Measurements from ENCODE around the gene EHHADH.
"Not testable (repeated sequence)": the region's sequence is repeated elsewhere in the genome, so short reads cannot be mapped to it uniquely, and the experiment has no call there.

EHHADH gene

DNA sequence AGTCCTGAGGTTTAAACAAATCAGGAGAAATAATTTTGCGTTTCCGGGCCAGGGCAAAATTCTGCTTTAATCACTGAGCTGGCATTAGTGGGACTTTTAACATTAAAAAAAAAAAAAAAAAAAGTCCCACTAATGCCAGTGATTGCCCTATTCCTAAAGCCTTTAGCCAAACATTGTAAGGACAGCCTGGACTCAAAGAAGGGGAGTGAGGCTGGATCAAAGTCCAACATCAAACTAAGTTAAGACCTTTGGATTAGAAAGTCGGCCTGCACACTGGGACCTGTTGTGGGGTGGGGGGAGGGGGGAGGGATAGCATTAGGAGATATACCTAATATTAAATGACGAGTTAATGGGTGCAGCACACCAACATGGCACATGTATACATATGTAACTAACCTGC lies 716 bp downstream of the EHHADH start:
- not testable (repeated sequence) for DNase-seq (ENCODE audit: low read depth, low spot score)

DNA sequence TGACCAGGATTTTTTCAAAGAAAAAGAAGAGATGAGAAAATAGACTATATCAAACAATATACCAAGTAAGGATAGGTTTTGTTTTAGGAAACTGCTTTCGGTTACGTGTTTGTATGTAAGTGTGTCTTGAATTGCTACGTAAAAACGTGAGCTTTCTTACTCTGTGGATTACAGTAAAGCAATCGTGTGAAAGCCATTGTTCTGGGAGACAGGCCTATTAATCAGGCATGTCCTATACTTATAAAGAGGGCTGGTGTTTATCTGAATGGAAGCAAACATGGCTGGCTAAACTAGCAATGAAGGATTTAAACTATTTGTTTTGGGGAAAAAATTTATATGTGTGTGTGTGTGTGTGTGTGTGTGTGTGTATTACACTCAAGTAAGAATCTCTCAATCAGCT lies 2.6 kb downstream of the EHHADH start:
- DNase-seq (ENCODE audit: low read depth, low spot score) = no peak

DNA sequence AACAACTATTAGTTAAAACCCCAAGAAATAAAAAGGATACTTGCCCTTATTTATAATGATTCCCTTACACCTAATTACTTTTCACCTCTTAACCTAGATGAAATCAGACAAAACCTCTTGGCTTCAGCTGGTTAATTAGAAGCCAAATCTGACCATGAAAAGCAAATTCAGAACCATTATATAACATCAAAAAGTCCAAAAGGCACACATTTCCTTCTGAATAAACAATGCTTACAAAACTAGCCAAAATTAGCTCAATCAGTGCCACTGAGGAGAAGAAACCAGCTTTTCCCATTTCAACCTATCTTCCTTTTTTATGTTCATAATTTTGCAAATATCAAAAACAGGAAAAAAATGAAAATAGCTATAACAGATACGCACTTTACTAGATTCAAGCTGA lies 3.2 kb downstream of the EHHADH start:
- no peak for DNase-seq (ENCODE audit: low read depth, low spot score)

DNA sequence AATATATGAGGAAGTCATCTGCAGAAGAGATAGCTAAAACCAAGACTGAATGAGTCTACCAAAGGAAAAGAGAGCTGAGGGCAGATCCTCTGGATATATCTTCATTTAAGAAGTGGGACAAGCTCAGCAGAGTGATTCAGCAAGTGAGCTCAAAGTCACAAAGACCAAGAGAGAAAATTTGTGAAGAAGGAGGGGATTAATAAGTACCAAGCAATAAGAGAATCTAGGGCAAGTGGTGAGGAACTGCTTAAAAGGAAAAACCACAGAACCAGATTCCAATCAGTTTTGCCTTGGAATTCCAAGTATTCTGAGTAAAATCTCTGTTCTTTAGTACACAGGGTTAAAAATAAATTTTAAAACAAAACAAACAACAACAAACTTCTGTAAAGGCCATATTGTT lies 3.6 kb downstream of the EHHADH start:
- DNase-seq (ENCODE audit: low read depth, low spot score) = no peak

DNA sequence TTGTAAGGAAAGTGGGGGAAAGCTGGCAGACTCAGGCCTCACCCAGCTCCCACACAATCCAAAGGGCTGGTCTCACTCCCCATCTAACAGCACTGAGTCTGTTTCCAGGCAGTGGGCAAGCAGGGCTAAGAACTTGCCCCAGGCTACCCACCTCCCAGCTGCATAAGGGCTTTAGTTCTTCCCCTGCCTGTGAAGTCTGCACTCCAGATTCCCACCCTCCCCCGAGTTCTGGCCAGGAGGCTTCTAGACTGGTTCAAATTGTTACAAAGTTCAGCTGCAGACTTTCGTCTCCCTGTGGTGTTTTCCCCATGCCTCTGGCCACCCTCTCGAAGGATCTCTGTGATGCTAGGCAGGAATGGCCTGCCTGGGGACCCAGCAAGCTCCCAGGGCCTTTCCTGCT lies 11.2 kb downstream of the EHHADH start:
- DNase-seq (ENCODE audit: low read depth, low spot score) = no peak

DNA sequence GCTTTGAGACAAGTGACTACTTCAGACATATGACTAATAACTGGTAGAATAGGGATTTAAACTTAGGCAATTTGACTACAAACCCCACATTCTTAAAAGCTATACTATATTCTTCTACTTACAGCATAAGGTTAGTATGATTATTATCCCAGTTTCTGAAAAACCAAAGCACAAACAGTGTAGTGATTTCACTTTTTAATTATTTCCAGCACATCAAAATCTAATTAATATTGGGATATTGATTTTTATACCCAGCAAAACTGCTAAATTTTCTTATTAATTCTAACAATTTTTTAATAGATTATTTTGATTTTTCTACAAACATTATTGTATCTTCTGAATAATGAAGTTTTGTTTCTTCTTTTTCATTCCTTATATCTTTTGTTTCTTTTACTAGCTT lies 16.9 kb downstream of the EHHADH start:
- no peak for DNase-seq (ENCODE audit: low read depth, low spot score)

DNA sequence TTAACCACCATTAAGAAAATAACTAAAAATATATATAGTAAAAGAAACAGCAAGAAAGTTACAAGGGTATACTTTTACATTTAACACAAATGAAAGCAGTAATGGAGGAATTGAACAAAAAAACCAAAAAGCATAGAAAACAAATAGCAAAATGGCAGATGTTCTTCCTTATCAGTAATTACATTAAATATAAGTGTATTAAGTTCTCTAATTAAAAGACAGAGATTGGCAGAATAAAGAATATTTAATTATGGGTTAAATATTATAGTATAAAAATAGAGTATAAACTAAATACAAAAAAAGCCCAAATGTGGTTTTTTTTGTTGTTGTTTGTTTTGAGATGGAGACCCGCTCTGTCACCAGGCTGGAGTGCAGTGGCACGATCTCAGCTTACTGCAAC lies 20.5 kb downstream of the EHHADH start:
- no peak for DNase-seq (ENCODE audit: low read depth, low spot score)

DNA sequence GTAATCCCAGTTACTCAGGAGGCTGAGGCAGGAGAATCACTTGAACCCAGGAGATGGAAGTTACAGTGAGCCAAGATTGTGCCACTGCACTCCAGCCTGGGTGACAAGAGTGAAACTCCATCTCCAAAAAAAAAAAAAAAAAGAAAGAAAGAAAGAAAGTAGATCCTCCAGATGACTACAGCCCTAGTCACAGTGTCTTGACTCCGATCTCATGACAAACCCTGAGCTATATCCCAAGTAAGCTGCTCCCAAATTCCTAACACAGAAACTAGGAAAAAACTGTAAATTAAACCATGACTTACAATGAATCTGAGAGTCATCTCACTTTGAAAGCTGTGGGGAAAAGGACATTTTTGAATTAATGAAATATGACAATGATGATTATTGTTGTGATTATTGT lies 27.3 kb downstream of the EHHADH start:
- DNase-seq (ENCODE audit: low read depth, low spot score) = not testable (repeated sequence)

DNA sequence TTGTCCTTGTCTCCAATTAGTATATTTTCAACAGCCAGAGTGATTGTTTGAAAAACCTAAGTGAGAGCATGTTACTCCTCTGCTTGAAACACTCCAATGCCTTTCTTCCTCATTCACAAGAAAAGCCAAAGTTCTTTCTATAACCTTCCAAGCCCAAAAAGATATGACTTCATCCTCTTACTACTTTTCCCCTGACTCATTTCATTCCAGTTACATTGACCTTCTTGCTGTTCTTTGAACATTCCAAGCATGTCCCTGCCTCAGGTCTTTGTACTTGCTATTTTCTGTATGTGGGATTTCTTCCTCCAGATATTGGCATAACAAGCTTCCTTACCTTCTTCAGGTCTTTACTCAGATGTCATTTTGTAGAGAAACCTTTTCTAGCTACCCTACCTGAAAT lies 28.3 kb downstream of the EHHADH start:
- no peak for DNase-seq (ENCODE audit: low read depth, low spot score)

DNA sequence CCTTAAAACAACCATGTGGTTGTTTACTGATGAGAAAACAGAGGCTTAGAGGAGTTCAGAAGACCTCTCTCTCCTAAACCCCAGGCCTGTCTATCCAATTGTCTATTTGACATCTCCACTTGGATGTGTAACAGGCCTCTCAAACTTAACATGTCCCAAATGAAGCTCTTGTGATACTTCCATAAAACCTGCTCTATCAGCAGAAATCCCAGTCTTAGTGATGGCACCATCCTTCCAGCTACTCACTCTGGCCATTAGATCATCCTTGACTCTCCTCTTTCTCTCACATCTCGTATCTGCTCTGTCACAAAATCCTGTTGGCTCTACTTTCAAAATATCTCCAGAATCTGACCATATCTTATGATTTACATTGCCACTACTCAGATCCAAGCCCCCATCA lies 28.8 kb downstream of the EHHADH start:
- DNase-seq (ENCODE audit: low read depth, low spot score) = no peak

DNA sequence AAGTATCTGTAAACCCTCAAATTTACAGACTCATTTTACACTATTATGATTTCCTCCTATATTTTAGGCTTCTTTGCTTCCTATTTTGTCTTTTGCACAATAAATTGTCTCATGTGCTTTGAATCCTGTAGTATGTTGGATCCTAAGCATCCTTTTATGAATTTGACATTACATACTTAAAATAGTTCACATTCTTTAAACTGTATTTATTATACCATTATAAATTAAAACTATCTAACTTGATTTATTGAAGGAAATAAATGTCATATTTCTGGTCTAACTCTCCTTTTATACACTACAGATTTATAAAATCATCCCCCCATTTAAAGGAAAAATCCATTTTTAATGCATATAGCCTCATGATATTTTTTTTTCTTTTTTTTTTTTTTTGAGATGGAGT lies 32.6 kb downstream of the EHHADH start:
- no peak for DNase-seq (ENCODE audit: low read depth, low spot score)

DNA sequence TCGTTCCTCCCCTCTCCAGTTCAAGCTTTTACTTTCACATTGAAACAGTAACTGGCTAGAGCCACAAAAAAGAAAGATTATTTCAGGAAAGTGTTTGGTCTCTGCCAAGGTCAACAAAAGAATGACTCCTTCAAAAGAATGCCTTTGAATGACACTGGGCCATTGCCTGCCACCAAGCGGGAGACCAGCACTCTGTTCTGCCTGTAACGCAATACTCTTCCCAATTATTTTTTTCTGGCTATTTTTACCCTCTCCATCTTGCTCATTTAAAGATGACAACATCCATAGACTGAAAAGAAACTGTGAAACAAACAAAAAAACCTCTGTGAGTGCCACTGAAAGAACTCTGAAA lies 37.3 kb downstream of the EHHADH start:
- DNase-seq (ENCODE audit: low read depth, low spot score) = no peak

DNA sequence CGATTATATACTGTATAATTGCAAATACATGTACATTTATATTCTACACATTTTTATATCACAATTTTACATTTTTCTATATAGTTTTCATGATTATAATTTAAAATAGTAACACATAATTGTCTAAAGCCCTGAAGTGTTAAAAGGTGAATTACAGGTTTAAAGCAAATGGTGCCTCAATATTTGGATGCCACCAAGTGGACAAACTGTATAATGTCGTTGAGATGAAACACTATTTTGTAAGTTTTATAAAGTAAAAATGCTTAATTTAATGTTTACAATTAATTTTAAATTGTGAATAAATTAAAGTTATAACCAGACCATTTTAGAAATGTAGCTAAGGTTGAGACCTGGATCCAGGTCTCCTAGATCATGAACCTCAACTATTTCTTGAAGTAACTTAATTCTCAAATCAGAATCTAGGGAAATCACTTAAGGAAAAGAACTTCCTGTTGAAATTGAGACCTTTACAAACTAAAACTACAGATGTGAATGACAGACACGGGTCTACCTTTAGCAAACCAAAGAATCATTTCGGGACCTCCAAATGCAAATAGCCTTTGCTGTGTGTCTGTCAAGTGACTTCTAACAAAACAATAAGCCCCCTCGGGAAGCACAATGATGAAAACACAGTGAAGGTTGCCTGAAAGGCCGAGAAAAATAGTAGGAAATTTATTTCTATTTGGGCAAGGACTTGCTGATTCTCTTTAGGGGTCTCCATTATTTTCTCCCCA lies 37.8 kb downstream of the EHHADH start:
- DNase-seq (ENCODE audit: low read depth, low spot score) = no peak

DNA sequence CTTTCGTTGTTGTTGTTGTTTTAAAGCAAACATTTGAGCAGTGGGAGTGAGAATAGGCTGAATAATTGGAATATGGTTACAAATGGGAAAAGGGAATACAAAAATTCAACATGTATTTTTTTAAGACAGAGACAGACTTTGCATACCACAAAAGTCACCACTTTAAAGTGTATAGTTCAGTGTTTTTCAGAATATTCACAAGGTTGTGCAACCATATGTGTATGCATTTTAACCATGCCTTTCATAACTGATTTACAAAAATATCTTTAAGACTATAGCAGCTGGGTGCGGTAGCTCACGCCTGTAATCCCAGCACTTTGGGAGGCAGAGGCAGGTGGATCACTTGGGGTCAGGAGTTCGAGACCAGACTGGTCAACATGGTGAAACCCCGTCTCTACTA lies 41.3 kb downstream of the EHHADH start:
- DNase-seq (ENCODE audit: low read depth, low spot score) = no peak

DNA sequence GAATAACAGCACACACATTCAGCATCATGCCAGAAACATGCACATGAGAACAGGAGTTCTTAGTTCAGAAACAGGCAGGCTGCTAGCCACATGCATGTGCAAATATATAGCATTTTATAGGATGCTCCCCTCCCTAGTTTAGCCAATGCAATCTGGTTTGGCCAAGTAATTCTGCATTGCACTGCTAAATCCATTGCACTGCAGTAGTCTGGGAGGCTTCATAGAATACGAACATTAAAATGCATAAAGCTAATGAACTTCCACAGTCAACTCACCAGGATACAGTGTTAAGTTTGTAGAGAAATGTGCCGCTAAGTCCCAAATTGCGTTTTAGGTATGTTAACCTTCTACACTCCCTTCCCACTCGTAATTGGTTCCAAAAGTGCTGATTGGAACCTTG lies 41.8 kb downstream of the EHHADH start:
- DNase-seq (ENCODE audit: low read depth, low spot score) = no peak

DNA sequence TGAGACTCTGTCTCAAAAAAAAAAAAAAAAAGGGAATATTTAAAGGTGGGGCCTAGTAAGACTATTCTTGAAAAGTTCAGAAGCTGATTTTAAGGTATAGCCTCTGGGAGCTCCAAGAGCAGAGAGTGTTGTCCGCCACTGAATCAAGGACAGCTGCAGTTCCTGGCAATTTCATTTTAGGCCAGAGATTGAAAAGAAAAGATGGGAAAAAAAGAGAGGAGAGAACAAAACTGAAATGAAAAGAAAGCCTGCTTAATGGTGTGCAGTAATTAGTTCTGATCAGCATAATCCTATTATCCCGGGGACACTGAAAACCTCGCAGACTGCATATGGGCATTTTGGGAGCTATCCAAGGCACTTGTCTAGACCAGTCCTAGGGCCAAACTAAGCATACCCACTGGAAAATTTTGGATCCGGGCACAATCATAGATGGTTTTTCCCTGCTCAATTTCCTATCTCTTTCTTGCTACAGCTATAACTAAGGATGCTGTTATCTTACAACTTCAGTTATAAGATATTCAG lies 43.2 kb downstream of the EHHADH start:
- no peak for DNase-seq (ENCODE audit: low read depth, low spot score)

DNA sequence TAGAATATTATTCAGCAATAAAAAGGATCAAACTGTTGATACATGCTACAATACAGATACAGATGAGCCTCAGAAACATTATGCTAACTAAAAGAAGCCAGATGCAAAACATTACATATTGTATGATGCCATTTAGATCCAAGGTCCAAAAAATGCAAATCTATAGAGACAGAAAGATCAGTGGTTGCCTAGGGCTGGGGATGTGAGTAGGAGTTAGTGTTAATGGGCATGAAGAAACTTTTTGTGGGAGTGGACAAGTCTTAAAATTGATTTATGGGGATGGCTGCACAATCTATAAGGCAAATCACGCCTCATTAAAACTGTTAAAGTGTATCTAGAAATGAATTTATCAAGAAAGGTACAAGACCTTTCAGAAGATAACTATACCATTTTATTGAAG lies 45.0 kb downstream of the EHHADH start:
- DNase-seq (ENCODE audit: low read depth, low spot score) = no peak

DNA sequence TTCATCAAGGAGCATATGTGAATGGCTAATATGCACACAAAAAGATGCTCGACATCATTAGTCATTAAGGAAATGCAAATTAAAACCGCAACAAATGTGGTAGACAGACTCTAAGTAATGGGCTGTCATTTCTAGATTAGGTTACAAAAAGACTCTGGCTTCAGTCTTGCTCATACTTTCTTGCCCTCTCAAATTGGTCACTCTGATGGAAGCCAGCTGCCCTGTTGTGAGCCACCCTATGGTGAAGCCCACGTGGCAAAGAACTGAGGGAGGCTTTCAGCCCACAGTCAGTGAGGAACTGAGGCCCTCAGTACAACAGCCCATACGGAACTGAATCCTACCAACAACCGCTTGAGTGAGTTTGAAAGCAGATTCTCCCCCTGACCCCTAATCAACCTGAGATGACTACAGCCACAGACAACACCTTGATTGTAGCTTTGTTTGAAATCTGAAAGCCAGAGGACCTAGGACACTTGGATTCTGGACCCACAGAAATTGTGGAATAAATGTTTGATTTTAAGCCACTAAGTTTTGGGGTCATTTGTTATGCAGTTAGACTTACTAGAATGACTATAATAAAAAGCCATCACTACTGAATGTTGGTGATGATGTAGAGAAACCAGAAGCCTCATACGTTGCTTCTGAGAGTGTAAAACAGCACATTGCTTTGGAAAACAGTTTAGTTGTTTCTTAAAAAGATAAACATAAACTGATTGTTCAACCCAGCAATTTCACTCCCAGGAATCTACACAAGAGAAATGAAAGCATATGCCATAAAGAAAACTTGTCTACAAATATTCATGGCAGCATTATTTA lies 45.7 kb downstream of the EHHADH start:
- DNase-seq (ENCODE audit: low read depth, low spot score) = no peak

DNA sequence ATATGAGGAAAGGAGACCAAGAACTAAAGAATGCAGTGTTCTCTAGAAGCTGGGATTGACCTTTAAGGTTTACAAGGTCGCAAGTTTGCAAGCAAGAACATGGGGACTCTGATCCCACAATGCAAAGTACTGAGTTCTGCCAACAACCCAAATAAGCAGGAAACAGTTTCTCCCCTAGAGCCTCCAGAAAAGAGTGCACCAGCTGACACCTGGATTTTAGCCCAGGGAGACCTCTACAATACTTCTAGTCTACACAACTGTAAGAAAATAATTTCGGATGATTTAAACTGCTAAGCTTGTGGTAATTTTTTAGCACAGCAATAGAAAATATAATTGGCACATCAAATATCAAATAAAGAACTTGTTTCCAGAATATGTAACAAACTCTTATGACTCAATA lies 46.4 kb downstream of the EHHADH start:
- DNase-seq (ENCODE audit: low read depth, low spot score) = no peak

DNA sequence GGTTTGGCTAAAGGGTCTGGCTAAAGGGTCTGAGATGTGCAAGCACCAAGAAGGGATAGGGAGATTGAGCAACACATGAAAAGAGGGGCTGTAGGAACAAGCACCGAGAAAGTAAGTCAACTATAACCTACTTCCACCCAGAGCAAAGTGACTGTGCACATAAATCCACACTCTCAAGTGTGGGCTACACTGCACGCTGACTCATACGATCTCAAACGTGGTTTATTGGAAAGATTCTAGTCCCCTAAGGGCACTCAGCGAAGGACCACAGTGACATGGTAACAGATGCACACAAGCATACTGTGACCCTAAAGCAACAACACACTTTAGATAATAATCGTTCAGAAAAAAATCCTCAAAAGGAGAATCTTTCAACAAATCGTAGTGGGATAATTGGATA lies 48.0 kb downstream of the EHHADH start:
- no peak for DNase-seq (ENCODE audit: low read depth, low spot score)

DNA sequence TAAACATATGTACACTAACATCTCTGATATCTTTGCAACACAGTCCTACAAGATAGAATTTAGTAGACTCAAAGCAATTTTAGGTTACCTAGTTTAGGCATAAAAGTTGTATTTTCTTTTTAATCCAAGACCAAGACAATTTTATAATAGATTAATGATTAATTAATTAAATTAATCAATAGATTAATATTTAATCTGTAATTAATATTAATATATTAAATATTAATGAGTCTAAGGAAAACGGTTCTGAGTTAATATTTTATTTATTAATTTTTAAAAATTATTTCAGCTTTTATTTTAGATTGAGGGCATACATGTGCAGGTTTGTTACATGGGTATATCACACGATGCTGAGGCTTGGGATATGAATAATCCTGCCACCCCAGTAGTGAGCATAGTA lies 49.0 kb downstream of the EHHADH start:
- DNase-seq (ENCODE audit: low read depth, low spot score) = no peak

DNA sequence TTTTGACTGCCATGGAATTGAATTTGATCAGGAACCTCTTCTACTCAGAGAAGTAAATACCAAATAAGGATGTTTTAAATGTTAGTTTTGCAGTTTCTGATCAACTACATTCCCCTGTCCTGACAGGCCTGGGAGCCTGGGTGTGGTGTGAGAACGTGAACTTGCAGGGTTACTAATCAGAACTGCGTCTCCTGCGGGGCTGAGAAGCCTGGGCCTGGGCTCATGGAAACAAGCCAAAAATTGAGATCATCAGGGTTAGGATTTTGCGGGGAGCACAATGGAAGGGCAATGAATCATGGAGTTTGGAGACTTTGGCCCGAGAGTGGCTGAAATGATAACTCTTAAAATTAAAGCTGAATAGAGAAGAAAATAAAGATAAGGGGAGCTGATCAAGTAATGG lies 53.2 kb downstream of the EHHADH start:
- DNase-seq (ENCODE audit: low read depth, low spot score) = no peak

DNA sequence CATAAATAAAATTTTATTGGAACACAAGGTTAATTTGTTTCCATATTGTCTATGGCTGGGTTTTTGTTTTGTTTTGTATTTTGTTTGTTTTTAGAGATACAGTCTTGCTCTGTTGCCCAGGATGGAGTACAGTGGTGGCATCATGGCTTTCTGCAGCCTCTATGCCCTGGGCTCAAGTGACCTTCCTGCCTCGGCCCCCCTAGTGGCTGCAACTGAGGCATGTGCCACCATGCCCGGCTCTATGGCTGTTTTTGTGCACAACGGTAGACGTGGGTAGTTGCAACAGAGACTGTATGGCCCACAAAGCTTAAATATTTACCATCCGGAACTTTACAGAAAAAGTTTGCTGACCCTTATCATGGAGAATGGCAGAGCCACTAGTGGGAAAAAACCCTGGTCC lies 54.2 kb downstream of the EHHADH start:
- DNase-seq (ENCODE audit: low read depth, low spot score) = no peak

Measured in smooth muscle cell of the brain vasculature (primary cell).